ENCODE data around the gene CPOX.

The CPOX gene

DNA sequence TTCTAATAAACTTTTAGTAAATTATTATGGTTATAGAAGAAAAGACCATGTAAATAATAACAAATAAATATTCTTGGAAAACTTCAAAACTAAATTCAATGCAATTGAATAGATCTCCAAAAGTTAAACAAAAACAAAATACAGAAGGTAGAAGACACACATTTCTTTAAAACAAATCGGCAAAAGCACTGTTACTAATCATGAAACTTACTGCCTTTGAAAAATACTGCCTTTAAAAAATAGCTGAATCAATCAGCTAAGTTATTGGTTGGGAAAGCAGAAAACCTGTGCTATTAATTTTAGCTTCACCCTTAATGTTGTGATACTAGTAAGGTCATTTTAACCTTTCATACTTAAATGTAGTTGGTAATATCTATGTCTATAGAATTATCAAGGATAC, 58.7 kb downstream of the CPOX start:
- DNase-seq (ENCODE audit: low read depth in 2 of 2), result no peak

DNA sequence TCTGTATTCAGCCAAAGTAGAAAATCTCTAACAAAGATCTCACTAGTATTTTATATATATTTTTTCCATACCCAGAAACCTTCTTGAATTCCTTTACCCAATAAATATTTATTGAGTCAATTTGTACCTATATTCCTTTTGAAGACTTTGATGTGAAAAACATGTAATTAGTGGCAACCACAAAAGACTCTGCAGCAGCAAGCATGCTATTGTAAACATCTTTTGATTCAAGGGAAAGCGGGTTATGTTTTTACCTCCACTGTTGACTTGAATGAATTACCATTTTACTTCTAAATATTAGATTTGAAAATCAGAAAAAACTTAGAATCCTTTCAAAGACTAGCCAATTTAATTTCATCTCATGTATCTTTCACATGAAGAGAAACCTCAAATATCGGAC, 59.2 kb downstream of the CPOX start:
- no peak for DNase-seq (ENCODE audit: low read depth in 2 of 2)

DNA sequence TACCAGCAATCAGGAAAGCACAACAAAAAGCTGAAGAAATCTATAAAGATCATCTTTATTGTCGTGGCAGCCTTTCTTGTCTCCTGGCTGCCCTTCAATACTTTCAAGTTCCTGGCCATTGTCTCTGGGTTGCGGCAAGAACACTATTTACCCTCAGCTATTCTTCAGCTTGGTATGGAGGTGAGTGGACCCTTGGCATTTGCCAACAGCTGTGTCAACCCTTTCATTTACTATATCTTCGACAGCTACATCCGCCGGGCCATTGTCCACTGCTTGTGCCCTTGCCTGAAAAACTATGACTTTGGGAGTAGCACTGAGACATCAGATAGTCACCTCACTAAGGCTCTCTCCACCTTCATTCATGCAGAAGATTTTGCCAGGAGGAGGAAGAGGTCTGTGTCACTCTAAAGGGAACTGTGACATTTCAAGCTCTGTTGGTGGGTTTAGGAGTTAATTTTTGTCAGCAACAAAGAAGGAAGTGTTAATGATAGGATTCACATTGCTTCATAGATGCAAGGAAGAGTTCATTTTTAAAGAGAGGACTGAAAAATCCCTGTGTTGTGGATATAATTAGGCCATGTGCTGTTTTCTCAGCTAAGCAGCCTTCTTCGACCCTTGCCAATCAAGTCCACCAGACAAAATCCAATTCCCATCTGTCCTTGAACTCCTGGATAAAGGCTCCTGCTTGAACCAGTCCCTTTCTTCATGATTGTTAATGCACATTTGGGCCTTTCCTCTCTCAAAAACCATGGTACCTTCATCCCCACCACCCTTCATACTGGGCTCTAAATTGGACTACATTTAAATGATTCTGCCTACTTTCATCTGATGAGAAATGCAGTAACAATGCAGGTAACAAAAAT, 60.5 kb downstream of the CPOX start:
- no peak for DNase-seq (ENCODE audit: low read depth in 2 of 2)

DNA sequence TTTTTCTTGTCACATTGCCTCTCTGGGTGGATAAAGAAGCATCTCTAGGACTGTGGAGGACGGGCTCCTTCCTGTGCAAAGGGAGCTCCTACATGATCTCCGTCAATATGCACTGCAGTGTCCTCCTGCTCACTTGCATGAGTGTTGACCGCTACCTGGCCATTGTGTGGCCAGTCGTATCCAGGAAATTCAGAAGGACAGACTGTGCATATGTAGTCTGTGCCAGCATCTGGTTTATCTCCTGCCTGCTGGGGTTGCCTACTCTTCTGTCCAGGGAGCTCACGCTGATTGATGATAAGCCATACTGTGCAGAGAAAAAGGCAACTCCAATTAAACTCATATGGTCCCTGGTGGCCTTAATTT, 61.2 kb downstream of the CPOX start:
- DNase-seq (ENCODE audit: low read depth in 2 of 2), result no peak

DNA sequence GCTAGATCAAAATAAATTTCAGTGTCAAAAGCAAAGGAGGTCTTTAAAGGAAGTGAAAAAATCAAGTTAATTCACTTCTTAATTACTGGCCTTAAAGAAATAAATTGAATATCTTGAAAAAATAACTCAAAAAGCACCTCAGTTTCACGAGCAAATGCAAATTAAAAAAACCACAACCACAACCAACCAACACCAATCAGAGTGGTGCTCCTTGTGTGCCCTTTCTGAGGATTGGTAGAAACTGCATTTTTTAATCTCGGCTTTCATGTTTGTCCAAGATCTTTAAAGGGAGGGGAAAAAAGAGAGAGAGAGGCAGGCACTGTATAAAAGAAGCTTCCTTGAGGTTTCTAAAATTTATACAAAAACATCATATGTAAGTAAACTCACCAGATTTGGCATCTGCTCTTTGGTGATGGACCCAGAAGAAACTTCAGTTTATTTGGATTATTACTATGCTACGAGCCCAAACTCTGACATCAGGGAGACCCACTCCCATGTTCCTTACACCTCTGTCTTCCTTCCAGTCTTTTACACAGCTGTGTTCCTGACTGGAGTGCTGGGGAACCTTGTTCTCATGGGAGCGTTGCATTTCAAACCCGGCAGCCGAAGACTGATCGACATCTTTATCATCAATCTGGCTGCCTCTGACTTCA, 61.7 kb downstream of the CPOX start, which contains the start of gene GPR15:
GPR15 (plus strand) TSS at position 357 of the 653 bp plus-strand sequence; CDS start at position 413, 56 bp downstream.
- no peak for DNase-seq (ENCODE audit: low read depth in 2 of 2)

DNA sequence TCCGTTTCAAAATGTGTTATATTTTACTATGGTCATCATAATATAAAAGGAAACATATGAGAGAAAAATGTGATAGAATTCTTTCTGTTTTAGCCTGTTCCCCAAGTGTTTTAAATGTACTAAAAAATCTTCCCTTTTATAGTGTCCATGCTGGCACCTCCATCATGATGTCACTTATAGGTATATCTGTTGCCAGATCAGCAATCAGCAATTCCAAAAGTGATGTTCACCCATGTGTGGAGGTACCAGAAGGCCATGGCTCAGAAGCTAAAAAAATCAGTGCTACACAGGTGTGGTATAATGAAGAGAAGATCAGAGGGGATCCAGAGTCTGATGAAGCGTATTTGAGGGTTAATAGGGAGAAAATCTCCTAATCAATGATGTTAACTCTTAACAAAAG, 62.7 kb downstream of the CPOX start:
- DNase-seq (ENCODE audit: low read depth in 2 of 2), result no peak

DNA sequence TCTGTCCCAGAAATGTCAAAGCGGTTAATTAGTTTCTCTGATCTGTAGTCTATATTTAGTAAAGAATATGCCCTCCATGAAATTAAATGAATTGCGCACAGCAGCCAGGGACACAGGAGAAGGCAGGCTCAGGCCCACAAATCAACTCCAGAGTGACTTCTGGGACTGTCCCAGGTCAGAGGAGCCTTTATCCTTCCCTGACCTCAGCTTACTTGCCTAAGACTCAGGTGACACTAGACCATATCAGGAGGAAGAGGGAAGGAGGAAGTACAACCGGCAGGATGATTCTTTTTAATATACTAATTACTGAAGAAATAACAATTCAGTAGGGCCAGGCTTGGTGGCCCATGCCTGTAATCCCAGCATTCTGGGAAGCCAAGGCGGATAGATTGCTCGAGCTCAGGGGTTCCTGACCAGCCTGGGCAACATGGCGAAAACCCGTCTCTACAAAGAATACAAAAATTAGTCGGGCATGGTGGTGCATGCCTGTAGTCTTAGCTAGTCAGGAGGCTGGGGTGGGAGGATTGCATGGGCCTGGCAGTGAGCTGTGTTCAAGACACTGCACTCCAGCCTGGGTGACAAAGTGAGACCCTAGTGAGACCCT, 63.5 kb downstream of the CPOX start:
- no peak for DNase-seq (ENCODE audit: low read depth in 2 of 2)
